GM21529 (cell line): ENCODE data around the gene C1orf167.

Experiments
- ATAC-seq: cut with Tn5 transposase; IDR thresholded peaks from one replicate; pipeline ENCODE4 v1.9.1; 2021; ENCODE audit not compliant: unreplicated experiment

C1orf167 gene

DNA sequence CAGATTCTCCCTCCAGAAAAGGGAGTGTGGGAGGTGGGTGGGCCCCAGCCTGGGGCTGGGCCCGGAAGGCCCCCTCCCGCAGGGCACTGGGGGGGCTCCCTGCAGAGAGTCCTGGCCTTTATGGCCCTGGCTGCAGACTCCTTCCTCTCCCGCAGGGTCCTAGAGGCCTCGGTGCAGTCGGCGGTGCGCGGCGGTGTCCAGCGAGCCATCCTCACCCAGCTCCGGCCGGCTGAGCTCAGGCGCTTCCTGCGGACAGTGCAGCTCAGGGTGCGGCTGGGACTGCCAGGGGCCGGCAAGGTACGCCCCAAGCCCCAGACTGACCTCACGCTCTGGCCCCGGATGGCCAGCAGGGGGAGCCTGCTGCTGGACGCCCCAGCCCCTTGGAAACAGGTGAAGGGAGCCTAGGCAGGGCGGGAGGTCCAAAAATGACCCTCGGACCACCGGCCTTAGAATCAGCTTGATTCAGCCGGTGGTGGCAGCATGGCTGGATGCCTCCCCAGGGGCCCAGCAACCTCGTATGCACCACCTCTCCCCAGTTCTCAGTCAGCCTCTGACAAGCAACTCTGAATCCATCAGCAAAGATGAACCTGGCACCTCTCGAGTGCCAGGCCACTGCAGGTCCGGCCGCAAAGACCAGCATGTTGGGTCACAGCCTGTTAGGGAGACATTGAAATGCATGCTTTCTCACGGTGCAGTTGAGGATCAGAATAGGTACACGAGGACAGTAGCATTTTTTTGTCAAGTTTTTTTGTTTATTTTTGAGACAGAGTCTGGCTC is 23.2 kb downstream of the C1orf167 start:
- no peak for ATAC-seq

DNA sequence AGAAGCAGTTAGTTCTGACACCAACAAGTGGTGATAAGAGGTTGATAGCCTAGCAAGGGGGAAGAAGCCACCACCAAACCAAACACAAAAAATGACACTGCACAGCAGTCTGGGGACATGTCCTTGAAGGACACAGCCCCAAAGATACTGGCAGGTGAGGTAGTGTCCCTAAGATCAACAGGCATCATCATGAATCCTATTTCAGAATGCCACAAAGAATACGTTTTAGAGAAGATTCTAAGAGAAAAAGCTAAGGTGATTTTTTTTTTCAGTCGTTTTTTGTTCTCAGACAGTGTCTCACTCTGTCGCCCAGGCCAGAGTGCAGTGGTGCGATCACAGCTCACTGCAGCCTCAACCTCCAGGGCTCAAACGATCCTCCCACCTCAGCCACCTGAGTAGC is 24.2 kb downstream of the C1orf167 start:
- ATAC-seq, result no peak

DNA sequence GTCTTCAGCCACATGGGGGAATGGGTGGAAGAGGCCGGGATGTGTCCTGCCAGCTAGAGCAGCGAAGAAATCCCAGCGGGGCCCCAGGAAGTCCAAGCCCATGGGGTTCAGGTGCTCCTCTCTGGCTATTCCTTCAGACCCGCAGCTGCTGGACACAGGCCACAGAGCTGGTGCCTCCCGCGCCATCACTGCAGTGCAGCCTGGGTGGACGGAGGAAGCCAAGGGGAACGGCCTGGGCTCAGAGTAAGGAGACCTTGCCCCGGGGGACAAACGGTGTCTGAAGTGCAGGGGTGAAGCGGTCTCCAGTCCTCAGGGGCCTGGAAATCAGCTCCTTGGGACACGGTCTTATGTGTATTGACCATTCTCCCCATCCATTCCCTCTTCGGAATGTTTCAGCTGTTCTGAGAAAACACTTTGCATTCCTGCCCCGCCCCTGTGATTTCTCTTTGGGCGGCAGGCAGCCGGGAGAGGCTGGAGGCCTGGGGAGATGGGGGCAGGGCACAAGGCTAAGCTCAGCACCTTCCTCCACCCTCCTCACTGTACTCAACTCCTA is 25.3 kb downstream of the C1orf167 start:
- no peak for ATAC-seq

DNA sequence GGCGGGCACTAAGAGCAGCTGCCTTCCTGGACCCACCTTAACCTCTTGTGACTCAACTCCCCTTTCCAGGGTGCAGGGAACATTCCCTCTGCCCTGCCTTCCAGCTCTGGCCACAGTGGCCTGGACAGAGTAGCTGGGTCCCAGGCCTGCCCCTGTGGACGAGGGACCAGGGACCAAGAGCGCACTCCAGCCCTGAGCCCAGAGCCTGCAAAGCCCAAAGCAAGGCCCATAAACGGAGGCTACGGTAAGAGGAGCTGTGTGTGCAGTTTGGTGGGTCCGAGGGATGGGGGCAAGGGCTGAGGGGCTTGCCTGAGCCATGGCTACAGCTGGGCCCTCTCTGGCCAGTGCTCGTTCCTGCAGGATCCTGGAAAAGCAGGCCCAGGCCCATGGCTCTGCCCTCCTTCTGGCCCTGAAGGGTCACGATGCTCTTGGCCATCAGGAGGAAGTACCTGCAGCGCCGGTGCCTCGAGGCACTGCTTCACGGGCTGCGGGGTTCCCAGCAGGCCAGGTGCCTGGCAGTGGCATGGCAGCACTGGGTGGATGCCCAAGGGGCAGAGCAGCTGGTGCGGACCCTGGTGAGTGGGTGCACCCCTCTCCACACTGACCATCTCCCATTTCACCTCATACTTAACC is 25.9 kb downstream of the C1orf167 start:
- no peak for ATAC-seq

DNA sequence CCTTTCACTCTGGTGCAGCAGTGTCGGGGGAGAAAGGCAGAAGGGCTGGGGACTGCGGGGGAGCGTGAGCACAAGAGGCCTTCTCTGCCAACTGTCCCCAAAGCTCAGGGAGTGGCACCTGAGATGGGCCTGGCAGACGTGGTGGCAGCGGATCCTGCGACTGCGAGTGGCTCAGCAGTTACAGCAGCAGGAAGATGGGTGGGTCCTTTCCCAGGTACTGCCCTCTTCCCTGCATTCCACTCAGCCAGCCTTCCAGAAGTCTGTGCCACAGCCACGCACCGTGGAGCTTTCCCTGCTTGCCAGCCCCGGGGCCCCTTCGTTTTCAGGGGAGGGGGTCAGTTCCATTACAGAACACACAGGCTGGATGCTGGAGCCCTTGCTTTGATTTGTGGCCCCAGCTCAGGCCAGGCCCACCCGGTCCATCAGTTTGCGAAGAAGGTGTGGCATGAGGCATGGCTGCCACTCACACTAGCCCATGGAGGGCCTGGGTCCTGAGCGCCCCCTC is 26.6 kb downstream of the C1orf167 start:
- no peak for ATAC-seq

DNA sequence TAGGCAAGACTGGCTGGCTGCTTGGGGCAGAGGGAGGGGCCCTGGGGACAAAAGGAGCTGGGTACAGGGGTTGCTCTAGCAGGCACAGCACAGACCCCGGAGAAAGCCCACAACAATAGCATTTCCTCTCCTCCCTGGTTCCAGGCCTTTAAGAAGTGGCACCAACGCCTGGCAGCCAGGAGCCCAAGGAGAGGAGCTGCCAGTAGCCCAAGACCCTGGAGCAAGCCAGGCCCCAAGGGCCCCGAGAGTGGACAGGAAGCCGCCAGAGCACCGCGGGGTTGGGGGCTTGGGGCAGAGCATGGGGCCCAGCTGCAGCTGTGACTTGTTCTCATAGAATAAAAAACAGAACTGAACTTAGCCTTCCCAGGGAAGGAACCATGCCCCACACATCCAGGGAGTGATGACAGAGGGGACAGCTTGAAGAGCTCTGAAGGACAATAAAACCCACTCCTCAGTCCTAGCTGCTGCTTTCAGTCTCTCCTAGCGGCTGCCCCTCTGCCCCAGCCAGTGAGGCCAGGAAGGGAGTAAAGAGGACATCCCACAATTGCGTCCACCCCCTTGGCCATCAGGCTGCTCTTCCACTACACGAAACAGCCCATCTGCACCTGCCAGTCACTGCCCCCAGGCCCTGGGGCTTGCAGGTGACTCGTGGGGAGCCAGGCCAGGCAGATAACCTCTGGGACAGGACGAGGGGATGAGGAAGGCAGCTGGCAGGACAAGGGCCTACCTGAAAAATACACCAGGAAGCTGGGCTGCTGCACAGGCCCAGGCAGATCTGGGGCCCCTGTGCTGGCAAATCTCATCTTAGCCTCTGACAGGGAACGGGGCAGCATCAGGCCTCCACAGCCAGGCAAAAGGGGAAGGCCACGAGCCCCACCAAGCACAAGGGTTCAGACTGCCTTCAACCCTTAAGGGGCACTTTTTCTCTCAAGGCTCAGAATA is 27.4 kb downstream of the C1orf167 start:
- no peak for ATAC-seq

DNA sequence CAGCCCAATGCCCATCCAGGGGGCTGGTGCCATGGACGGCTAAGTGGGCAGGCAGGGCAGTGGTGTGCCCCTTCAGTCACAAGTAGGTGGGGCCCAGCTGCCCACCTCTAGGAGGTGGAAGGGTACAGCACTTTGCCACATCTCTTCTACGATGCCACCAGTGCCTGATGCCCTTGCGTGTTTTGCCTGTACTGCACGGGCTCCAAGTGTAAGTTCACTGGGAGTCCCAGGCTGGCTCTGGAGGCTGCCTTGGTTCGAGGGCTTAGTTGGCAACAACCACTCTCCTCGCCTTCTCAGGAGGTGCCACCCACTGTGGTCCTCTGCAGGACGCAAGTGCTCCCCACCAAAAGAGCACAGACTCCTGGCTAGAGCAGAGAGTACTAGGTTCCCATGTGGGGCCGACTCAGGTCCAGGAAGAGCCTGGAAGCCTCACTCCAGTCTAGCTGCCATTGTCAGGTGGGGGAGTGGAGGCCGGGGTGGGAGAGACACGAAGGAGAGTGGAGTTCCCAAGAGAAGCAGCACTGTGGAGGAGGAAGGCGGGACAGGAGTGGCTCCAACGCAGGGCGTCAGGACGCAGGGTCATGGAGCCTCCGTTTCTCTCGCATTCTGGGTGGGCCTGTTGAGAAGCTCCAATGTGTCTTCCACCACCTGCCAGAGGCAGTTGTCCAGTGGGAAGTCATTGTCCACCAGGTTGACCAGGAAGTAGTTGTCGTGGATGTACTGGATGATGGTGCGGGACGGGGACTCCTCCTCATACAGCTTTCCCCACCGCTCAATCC is 28.3 kb downstream of the C1orf167 start:
- no peak for ATAC-seq

DNA sequence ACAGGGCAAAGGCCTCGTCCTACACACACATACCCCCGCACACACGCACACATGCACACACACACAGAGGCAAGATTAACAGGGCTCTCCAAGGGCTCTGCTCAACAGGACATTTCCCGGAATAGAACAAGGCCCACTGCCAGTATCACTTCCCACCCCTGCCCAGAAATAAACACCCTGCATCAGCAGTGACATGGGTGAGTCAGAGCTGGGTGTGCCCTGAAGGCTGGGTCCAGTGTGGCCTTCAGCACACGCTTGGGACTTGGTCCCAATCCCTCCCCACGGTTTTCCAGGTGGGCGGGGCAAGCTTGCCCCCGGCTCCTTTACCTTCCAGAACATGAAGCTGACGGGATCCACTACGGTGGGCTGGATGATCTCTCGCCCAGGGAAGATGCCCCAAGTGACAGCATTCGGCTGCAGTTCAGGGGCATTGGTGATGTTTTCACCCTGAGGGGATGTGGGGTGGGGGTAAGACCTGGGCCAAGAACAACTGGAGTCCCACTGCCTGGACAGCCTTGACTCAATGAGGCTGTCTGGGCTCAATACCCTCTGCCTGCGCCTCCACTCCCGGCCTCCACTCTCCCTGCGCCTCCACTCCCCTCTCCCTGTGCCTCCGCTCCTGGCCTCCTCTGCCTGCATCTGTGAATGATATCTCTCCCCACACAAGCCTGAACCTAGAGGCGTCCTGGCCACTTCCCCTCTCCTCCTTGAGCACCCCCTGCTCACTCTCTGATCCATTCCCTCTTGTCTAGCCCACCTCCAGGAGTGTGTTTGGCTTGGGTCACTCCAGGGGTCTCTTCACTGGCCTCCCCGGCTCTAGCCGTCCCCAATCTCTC is 29.1 kb downstream of the C1orf167 start:
- no peak for ATAC-seq

DNA sequence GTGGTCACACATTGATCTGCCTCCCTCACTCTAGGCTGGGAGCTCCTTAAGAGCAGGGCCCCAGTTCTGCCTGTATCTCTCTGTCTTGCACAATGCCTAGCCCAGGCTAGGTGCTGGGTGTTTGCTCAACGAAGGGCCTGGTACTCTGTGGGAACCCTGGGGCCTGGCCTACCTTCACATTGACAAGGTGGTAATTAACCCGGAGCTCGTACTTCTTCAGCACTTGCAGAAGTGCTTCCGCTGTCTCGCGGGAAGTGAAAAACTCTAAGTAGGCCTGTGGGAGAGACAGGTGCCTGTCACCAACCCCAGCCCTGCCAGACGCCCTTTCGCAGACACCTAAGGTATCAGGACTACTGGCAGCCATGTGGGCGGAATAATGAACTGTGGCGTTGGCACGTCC is 30.1 kb downstream of the C1orf167 start:
- no peak for ATAC-seq

DNA sequence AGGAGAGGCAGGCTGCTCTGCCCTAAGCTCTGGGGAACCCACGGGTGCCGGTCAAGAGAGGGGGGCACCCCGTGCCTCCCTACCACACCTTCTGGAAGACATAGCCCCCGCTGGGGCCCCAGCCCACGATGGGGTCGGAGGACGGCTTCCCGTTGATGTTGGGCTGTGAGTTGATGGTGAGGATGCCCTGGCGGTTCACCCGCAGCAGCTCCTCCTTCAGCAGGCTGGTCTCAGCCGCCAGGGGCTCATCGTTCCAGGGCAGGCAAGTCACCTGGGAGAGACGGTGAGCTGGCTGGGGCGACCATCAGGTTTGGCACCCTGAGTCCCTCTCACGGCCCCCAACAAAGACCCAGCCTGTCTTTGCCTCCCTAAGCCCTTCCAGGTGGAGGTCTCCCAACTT is 31.8 kb downstream of the C1orf167 start:
- ATAC-seq, result no peak

DNA sequence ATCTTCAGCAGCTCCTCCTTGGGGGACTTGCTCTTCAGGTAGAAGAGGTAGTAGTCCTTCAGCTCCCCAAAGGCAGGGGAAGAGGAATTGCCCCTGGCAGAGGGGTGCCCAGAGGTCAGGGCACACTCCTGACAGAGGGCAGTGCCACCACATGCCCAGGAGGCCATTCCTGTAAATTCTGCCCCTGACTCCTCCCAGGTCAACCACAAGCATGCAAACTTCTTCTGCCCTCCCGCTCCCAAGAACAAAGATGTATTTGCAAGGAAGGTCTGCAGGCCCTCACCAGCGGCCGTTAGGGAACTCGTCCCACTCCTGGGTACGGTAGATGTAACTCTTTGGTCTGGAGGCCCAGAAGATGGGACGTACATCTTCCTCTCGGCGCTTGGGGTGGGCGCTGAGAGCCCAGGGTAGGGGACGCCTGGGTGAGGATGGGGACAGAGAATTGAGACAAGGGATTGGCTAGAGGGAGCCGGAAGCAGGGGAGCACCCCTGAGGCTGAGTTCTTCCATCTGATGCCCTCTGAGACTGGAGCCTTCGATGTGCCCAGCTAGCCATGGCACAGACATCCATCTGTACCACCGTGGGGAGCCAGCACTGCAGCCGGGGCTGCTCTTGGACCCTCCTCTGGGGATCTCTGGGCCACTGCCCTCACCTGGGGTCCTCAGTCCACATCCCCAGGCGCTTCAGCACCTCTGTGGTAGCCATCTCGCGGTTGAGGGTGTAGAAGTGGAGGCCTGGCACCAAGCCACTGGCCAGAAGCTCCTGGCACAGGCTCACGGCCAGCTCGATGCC is 32.6 kb downstream of the C1orf167 start:
- ATAC-seq, result no peak

DNA sequence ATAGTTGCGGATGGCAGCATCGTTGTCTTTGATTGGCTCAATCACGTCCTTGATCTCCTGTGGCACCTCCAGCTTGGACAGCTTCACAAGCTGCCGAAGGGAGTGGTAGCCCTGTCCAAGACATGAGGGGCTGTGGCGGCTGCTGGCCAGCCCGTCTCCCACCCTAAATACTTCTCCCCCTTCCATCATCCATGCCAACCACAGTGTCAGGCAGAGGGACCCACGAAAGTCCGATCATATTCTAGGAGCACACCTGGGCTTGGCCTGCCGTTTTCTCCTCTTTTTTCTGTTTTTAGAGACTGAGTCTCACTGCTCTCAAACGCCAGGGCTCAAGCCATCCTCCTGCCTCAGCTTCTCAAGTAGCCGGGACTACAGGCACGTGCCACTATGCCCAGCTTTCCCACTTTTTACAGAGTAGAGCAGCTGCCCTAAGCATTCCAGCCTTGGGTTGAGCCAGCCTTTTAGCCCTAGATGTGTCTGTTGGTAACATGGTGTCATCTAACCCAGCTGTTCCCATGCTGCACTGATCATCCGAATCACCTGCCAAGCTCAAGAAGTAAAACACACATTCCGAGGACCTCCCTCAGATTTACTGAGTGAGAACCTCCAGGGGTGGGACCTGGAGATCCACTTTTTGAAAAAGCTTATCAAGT is 33.4 kb downstream of the C1orf167 start:
- no peak for ATAC-seq

DNA sequence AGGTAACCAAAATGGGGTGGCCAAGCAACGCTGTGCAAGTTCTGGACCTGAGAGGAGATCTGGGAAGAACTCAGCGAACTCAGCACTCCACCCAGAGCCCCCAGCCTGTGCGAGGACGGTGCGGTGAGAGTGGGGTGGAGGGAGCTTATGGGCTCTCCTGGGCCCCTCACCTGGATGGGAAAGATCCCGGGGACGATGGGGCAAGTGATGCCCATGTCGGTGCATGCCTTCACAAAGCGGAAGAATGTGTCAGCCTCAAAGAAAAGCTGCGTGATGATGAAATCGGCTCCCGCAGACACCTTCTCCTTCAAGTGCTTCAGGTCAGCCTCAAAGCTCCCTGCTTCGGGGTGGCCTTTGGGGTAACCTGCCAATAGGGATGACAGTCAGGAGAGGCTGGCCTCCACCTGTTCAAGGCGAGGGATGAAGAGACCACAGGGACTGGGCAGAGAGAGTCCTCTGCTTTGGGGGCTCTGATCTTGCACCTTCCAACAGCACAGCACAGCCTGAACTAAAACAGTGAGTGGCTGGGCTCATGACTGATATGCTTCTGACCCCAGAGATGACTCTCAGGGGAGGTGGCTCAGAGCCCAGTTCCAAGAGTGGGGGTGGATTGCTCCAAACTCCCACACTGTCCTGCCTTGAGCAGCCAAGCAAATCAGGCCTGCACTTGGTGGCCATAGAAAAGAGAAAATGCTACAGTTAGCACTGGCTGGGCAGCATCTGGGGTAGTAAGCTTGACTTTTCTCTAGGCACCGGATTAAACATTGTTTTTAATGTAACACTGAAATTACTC is 34.2 kb downstream of the C1orf167 start:
- no peak for ATAC-seq

DNA sequence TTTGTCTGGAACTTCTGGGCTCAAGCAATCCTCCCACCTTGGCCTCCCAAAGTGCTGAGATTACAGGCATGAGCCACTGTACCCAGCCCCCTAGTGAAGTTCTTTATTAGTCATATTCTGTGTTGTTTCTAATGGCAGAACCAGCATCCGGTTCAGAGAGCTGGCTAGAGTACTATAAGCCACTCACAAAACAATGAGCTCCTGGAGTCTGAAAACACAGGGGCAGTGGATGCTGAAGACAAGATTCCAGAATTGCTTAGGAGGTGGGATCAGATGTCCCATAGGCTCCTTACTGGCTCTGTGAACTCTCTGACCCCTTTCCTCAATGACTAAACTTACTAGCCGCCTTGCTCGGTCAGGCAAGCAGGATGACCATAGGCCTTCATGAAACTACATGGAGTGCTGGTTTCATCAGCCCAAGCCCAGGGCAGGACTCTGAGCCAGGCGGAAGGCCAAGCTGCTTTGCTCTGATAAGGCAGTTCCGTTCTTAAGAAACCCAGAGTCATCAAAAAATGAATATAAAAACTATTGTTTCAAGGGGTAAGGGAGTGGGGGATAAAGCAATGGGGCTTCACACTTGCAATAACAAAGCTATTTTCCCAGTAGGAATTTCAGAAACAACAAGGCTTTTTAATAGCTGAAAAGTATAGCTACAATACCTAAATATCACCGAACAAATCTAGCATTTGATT is 35.7 kb downstream of the C1orf167 start:
- no peak for ATAC-seq

DNA sequence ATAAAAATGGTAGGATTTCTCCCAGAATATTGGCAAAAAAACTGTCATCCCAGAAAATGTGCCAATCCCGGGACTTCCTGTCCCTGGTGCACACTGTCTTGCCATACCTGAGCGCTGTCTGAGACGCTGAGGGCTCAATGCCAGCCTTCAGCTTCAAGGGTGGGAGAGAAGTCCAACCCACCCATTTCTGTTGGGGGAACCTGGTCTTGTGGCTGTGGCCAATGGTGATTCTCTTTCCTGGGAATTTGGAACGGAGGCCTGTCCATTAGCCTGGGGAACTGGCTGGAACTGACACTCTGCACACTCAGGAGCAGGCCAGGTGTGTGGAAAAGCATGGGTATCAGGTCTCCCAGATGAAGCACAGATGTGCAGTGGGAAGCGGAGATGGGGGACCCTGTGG is 37.1 kb downstream of the C1orf167 start:
- no peak for ATAC-seq

DNA sequence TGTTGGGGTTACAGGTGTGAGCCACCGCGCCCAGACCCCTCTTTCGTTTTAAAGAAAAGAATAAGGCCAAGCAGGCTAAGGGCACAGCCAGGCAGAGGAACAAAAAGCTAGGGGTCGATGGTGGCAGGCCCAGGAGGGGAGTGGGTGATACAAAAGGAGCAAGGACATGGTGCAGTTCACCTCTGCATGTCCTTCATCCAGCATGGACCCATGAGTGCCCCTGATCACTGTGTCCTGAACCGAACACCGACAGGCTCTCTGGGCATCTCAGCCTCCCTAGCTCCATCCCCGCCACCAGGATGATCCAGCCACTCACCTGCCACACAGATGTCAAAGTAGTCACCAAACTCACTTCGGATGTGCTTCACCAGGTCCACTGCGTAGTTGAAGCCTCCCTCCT is 37.9 kb downstream of the C1orf167 start:
- ATAC-seq, result no peak

DNA sequence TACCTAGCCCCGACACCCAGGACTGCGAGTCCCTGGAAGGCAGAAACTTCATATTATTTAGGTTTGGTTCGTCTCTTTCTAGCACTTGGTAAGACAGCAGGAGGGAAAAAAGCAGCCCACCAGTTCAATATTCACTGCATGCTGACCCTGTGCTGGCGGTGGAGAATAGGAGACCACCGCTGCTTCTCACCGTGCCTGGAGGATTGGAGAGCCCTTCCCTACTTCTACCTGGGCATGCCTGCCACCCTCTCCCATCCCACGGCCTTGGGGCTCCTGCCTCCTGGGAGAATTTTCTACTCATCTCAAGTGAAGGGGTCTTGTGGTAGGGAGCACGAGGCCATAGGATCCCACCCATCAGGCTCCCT is 38.4 kb downstream of the C1orf167 start:
- no peak for ATAC-seq
